K562 (cell line): ENCODE results near the gene YES1. TPM values are rescaled to one million over a fixed set of nuclear protein-coding genes. Genes with fewer than 3 reads are reported as not detected.

Experiments used
- ATAC-seq: fragments of 200-7000 bp; cut with Tn5 transposase; 3 replicates; pipeline ENCODE4 v1.9.1; 2020; ENCODE audit warnings: moderate library complexity
- BruUV-seq: library from RNA; stranded (reverse); fragments of 400-500 nt; replicated peaks from 2 replicates; lab custom pipeline; 2021; lab: Mats Ljungman, UMichigan
- CTCF ChIA-PET: fragments of 300-600 bp; formaldehyde crosslinking; extraction: SDS; loops from one replicate; lab custom pipeline; 2021; ENCODE audit warnings: low intra/inter-chr PET ratio; lab: Yijun Ruan, JAX
- POLR2A ChIA-PET: fragments of 300-600, 350-650 bp; sonication (Branson Sonifier 250); formaldehyde crosslinking; extraction: SDS; loops from one replicate; lab custom pipeline; 2021; ENCODE audit warnings: antibody characterized with exemption, inconsistent platforms; lab: Yijun Ruan, JAX
- DNase-seq, 4 experiments: peaks; one replicate each; pipeline versions ENCODE4 v3.0.0 to v3.0.0-alpha.2; 2011 to 2018; ENCODE audit warnings: low spot score in 3 of 4, mixed read lengths in 3 of 4; ENCODE audit errors: extremely low read depth in 1 of 4
- FAIRE-seq: peaks from 2 replicates; lab custom pipeline; 2011; peaks lifted over from hg19 to GRCh38; lab: Jason Lieb, UNC
- H2AFZ ChIP-seq: 2 replicates; pipeline ENCODE4 v1.6.0; 2011; ENCODE audit warnings: low read depth, low read length, control low read depth, inconsistent platforms
- H3K27ac ChIP-seq: fragments of 200-600 bp; 3 replicates; pipeline ENCODE4 v1.8.0; 2011; ENCODE audit warnings: low read depth, mild to moderate bottlenecking, control low read depth, inconsistent platforms, low read length, moderate library complexity, mixed read lengths; ENCODE audit errors: extremely low read depth
- H3K27me3 ChIP-seq, 2 experiments: fragments of 300-600 bp in 1 of 2; 2 replicates in 1 of 2; 3 replicates in 1 of 2; pipeline versions ENCODE4 v1.6.0 to v1.8.0; 2011; ENCODE audit warnings: inconsistent platforms in 2 of 2, low read length in 2 of 2, mild to moderate bottlenecking in 1 of 2, mixed read lengths in 1 of 2, moderate library complexity in 1 of 2; ENCODE audit not compliant: control insufficient read depth in 2 of 2, insufficient read depth in 2 of 2
- H3K36me3 ChIP-seq: fragments of 300-600 bp; 3 replicates; pipeline ENCODE4 v1.8.0; 2011; ENCODE audit warnings: mild to moderate bottlenecking, low read length, inconsistent platforms; ENCODE audit not compliant: control insufficient read depth, insufficient read depth
- H3K4me1 ChIP-seq, 2 experiments: fragments of 200-600 bp in 1 of 2; replicated peaks in 1 of 2; 2 replicates in 1 of 2; 3 replicates in 1 of 2; pipeline versions ENCODE4 v1.5.1 to v1.8.0; 2011; ENCODE audit warnings: inconsistent platforms in 2 of 2, low read length in 2 of 2, mild to moderate bottlenecking in 1 of 2, mixed read lengths in 1 of 2, moderate library complexity in 1 of 2; ENCODE audit not compliant: control insufficient read depth in 2 of 2, insufficient read depth in 2 of 2
- H3K4me2 ChIP-seq: 2 replicates; pipeline ENCODE4 v1.6.1; 2011; ENCODE audit warnings: low read length, control low read depth, inconsistent platforms, mixed read lengths; ENCODE audit not compliant: insufficient read depth
- H3K4me3 ChIP-seq: fragments of 200-600 bp; sonication (generic), shearing (Covaris generic); 2 replicates; pipeline ENCODE4 v1.5.1; 2016; ENCODE audit warnings: control low read depth, inconsistent platforms
- H3K79me2 ChIP-seq: fragments of 200-600 bp; 3 replicates; pipeline ENCODE4 v1.8.0; 2011; ENCODE audit warnings: low read length, inconsistent platforms; ENCODE audit not compliant: control insufficient read depth, insufficient read depth
- H3K9ac ChIP-seq, 2 experiments: 2 replicates each; pipeline versions ENCODE4 v1.6.0 to v1.6.1; 2011; ENCODE audit warnings: low read depth in 2 of 2, low read length in 2 of 2, control low read depth in 1 of 2, inconsistent platforms in 1 of 2, mild to moderate bottlenecking in 1 of 2, mixed read lengths in 1 of 2; ENCODE audit not compliant: insufficient read depth in 1 of 2
- H3K9me1 ChIP-seq: one replicate; pipeline ENCODE4 v1.6.0; 2011; ENCODE audit warnings: inconsistent platforms, mild to moderate bottlenecking, low read length, moderate library complexity; ENCODE audit not compliant: control insufficient read depth, insufficient read depth
- H3K9me3 ChIP-seq: replicated peaks from 2 replicates; pipeline ENCODE4 v1.5.1; 2011; ENCODE audit warnings: low read depth, low read length, inconsistent platforms; ENCODE audit not compliant: control insufficient read depth, insufficient read depth
- H4K20me1 ChIP-seq: replicated peaks from 2 replicates; pipeline ENCODE4 v1.6.1; 2011; ENCODE audit warnings: low read length, inconsistent platforms, mixed read lengths; ENCODE audit not compliant: control insufficient read depth, insufficient read depth
- POLR2AphosphoS2 ChIP-seq: IDR thresholded peaks from 2 replicates; pipeline ENCODE4 v1.6.1; 2012; ENCODE audit warnings: low read length, improper control_type of control experiment
- POLR2H ChIP-seq: IDR thresholded peaks from 2 replicates; pipeline ENCODE4 v1.6.1; 2016; ENCODE audit warnings: missing genetic modification characterization, low read depth, mild to moderate bottlenecking, control low read depth, missing compliant biosample characterization, moderate library complexity
- STAT5A ChIP-seq: IDR thresholded peaks from 2 replicates; pipeline ENCODE4 v1.6.1; 2012; ENCODE audit warnings: low read length, inconsistent platforms, borderline replicate concordance
- ZBTB33 ChIP-seq: sonication (generic); formaldehyde crosslinking; IDR thresholded peaks from 2 replicates; pipeline ENCODE4 v1.8.1; 2023; ENCODE audit warnings: mild to moderate bottlenecking, missing genetic modification reagents
- ZNF143 ChIP-seq: sonication (generic); formaldehyde crosslinking; IDR thresholded peaks from 2 replicates; pipeline ENCODE4 v1.9.0; 2022; ENCODE audit warnings: mild to moderate bottlenecking, missing genetic modification reagents
- WGBS: fragments of 100-300 bp; shearing (Covaris generic); methylation state at CpG from one replicate; pipeline ENCODE4 v1.1.6; 2016; ENCODE audit warnings: low coverage, mixed read lengths; ENCODE audit not compliant: insufficient coverage; ENCODE audit errors: missing lambda C conversion rate; 5-methylcytosine and 5-hydroxymethylcytosine counted together
- in situ Hi-C: fragments of 300-500 bp; cut with MboI; formaldehyde crosslinking; loops from 4 replicates; pipeline ENCODE4 v1.15.0; 2018; ENCODE audit warnings: inconsistent platforms, mixed read lengths
- intact Hi-C: fragments of 100-400 bp; cut with micrococcal nuclease; formaldehyde crosslinking; loops from 2 replicates; pipeline ENCODE4 v1.14.2; 2022
- polyA plus RNA-seq, 8 experiments: library from polyadenylated mRNA; depleted of rRNA in 4 of 8; stranded (reverse) in 5 of 8; unstranded in 3 of 8; fragments of >200 nt; fragmentation: Nextera tagmentation in 2 of 8; fragmentation: Illumina TruSeq in 1 of 8; extraction: Ambion mirVana in 2 of 8; extraction: Trizol in 1 of 8; gene quantifications; 2 replicates each; pipeline versions ENCODE4 v1.2.1 to v1.2.3, GENCODE V29; 2011 to 2014; ENCODE audit warnings: inconsistent platforms in 1 of 8, missing spikeins in 1 of 8
- total RNA-seq, 7 experiments: library from RNA; depleted of rRNA in 6 of 7; stranded (reverse); fragments of >200 nt in 6 of 7; fragmentation: Illumina TruSeq in 2 of 7; extraction: Trizol in 2 of 7; gene quantifications; 2 replicates each; pipeline versions ENCODE4 v1.2.1 to v1.2.3, GENCODE V29; 2011 to 2021; ENCODE audit warnings: low replicate concordance in 1 of 7

YES1 gene
- total and polyA plus RNA-seq, 9 of the 15 experiments (the other 6 are each of a cell fraction or from before 2014, with no cell fraction given) = 37.2 to 115 (median 77.7) TPM

GRCh38 chr18:723541-724080, 88.4 kb downstream of the YES1 start:
- POLR2A ChIA-PET = interaction anchor here (0.6 to 1.4 kb wide), 3 partner anchors 9 to 109 kb away, joined by 3 read pairs; no protein-coding TSS in a partner anchor
- no peak for ATAC-seq
- no peak overlapping the region for H3K4me3 ChIP-seq
- no peaks in the 10 kb centered on the region for H3K79me2 ChIP-seq
- no peaks in the 10 kb centered on the region for H4K20me1 ChIP-seq
- 88% methylated on average over 1 of the region's 1 CpG for WGBS
- no peaks in the 10 kb centered on the region for H3K9me3 ChIP-seq
- no peak overlapping the region for H3K27ac ChIP-seq
- in situ Hi-C loops = no loop called here
- no peak for DNase-seq
- no peaks in the 10 kb centered on the region for H3K4me1 ChIP-seq
- TF ChIP-seq POLR2AphosphoS2 (peak; percentile 71; the same call in 1 of the 2 replicates), POLR2H (peak; percentile 54; the same call in 1 of the 2 replicates), ZNF143 (CRISPR knock-in tag) (no peak)
- BruUV-seq = TSS peak; percentile 31
- H2AFZ ChIP-seq = no peak overlapping the region
- FAIRE-seq = no peak
- CTCF ChIA-PET = no interaction called here
- H3K9ac ChIP-seq = no peak overlapping the region
- H3K27me3 ChIP-seq = no peaks in the 10 kb centered on the region
- no peak overlapping the region for H3K4me2 ChIP-seq
- peaks cover 68% of the 10 kb centered on the region for H3K36me3 ChIP-seq
- H3K9me1 ChIP-seq = no peaks in the 10 kb centered on the region
- intact Hi-C loops = no loop called here

GRCh38 chr18:717003-717402, 95.0 kb downstream of the YES1 start:
- no peak overlapping the region for H3K4me2 ChIP-seq
- H3K9me3 ChIP-seq = no peaks in the 10 kb centered on the region
- no TSS peak for BruUV-seq
- WGBS = 70% methylated on average over 4 of the region's 4 CpGs
- H3K9me1 ChIP-seq = no peaks in the 10 kb centered on the region
- peaks cover 11% of the 10 kb centered on the region; the same call in 1 of the 3 replicates for H3K36me3 ChIP-seq
- H3K4me1 ChIP-seq = peaks cover 0 to 8% of the 10 kb centered on the region in 2 experiments; a peak in 2 of 5 replicates
- TF ChIP-seq ZBTB33 = 0 out of 2 replicates have a peak, but pooled peaks have one; percentile 12
- no peak for TF ChIP-seq STAT5A
- ChIA-PET CTCF (no interaction called here), POLR2A (interaction anchor here (0.8 to 1.1 kb wide), 3 partner anchors 10 to 14 kb away, joined by 3 to 4 read pairs (median 3); no protein-coding TSS in a partner anchor)
- DNase-seq = no peak
- H3K27me3 ChIP-seq = no peaks in the 10 kb centered on the region
- no peak for ATAC-seq
- no peaks in the 10 kb centered on the region for H4K20me1 ChIP-seq
- in situ Hi-C loops (no loop called here), intact Hi-C loops (no loop called here)
- no peak for FAIRE-seq
- H3K27ac ChIP-seq = no peak overlapping the region
- H3K4me3 ChIP-seq = no peak overlapping the region
- peaks cover 1% of the 10 kb centered on the region; the same call in 2 of the 3 replicates for H3K79me2 ChIP-seq
- H2AFZ ChIP-seq = no peak overlapping the region
- no peak overlapping the region for H3K9ac ChIP-seq
